ENCODE measurements around the gene CRYBA1. TPM values are rescaled to one million over a fixed set of nuclear protein-coding genes. Genes with fewer than 3 reads are reported as not detected.

The CRYBA1 gene
- total and polyA plus RNA-seq, 2 of the 8 experiments (the other 6 are each of a cell fraction or from before 2014, with no cell fraction given), result not detected

- TF ChIP-seq CHD7 (IDR thresholded peaks at IDR 0.05; ENCODE audit: insufficient replicate concordance, low read length) (no peak), ZNF274 (IDR thresholded peaks at IDR 0.05; ENCODE audit: borderline replicate concordance, extremely low read depth, low read length) (no peak), SIX5 (IDR thresholded peaks at IDR 0.05; ENCODE audit: low read depth, low read length) (no peak), POLR2AphosphoS5 (IDR thresholded peaks at IDR 0.05; ENCODE audit: low read depth, low read length) (no peak), CREB1 (IDR thresholded peaks at IDR 0.05) (no peak), SIN3A (conservative IDR thresholded peaks at IDR 0.05 in 1 of 2, IDR thresholded peaks at IDR 0.05 in 1 of 2; ENCODE audit: low read depth in 1 of 2, low read length in 2 of 2) (no peak), POU5F1 (IDR thresholded peaks at IDR 0.05; ENCODE audit: low read depth, low read length) (no peak), EGR1 (IDR thresholded peaks at IDR 0.05; ENCODE audit: borderline replicate concordance, low read depth, low read length) (no peak), RAD21 (IDR thresholded peaks at IDR 0.05 in 1 of 2, conservative IDR thresholded peaks at IDR 0.05 in 1 of 2; ENCODE audit: low read depth in 2 of 2, low read length in 2 of 2) (no peak)
Measured at GRCh38 chr17:29289852-29290251, 43.2 kb downstream of the CRYBA1 start (continued).
